GM18858 (cell line): ENCODE data around the gene SIAH3.

ENCODE experiments used
- ATAC-seq: cut with Tn5 transposase; IDR thresholded peaks from one replicate; pipeline ENCODE4 v1.9.1; 2021; ENCODE audit not compliant: unreplicated experiment

The SIAH3 gene

DNA sequence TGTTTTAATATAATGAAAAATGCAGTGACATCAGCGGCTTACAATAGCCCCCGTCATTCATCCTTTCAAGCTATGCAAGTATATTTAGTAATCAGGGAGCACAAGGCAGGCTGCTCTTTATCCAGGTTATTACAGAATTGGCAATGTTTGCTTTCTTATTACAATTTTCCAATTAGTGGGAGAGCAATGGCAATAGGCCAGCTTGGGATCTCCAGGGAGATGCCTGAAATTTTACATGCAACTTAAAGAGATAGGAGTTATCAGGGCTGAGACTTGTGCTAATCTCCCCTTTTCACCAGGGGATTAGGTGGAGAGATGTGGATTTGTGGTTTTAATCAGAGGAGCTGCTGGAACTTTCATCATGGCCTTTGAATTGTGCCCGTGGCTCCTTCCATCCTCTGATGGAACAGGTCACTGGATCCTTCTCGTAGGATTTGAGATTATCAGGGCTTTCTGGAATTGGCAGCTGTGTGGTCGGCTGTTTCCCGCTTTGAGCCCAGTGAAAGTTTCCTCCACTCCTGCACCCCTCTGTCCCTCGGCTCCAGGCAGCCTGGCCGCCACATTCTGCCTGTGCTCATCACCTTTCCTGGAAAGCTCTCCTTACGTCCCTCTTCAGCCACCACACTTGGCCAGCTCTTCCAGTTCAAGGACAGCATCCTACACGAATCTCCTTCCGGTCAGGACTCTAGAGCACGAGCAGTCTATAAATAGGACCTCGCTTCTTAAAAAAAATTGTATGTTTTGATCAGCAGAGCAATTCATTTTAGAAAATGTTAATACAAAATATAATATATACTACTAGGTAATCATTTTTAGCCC lies 102.4 kb downstream of the SIAH3 start:
- no peak for ATAC-seq

DNA sequence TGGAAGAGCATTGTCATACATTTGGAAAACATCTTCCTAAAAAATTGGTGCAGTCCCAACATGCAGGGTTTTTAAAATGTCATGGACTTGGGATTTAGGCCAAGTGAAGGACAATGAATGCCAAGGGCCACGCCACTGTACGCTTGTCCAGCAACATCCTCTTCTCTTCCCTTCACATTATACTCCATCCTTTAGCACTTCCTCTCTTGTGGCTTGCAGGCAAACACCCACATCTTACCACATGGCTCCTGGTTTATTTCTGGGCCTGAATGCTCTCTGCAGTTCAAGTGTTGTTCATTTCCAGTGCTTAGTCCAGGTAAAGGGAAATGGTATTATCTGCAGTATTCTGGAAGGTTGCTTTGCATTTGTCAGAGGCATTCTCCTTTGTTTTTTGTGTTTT lies 104.5 kb downstream of the SIAH3 start:
- ATAC-seq, result no peak

DNA sequence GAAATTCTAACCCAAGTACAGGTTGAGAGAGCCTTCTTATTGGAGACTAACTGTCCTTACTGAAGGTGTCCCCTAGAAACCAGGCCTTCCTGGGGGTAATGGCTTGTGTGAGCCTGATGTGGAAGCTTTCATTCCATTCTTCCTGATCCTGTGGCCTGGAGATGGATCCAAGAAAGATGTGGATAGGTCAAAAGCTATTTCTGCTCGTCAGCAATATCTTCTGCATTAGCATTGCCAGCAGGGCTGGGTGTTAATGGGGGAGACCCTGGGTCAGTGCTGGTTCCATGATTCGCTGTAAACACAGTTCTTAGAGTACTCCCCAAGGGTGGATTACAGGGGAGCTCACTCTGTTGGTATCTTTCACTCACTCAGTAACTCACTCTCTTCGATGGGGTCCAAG lies 106.6 kb downstream of the SIAH3 start:
- ATAC-seq, result no peak

DNA sequence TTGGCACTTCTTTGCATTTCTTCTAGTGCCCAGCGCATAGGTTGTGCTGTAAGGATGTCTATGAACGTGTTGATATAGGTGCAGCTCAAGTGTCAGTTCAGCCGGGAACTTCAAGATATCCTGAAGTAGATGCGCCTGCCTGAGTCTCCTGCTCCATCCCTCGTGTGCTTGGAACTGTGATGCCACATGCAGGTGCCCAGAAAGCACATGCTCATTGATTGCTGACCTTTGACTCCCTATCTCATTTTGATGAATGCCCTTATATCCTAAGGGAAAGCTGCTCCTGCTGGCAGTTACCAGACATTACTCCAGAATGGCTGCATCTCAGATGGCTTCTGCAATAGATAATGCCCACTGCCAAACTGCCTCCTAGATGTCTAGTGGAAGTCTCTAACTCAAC lies 108.6 kb downstream of the SIAH3 start:
- no peak for ATAC-seq

DNA sequence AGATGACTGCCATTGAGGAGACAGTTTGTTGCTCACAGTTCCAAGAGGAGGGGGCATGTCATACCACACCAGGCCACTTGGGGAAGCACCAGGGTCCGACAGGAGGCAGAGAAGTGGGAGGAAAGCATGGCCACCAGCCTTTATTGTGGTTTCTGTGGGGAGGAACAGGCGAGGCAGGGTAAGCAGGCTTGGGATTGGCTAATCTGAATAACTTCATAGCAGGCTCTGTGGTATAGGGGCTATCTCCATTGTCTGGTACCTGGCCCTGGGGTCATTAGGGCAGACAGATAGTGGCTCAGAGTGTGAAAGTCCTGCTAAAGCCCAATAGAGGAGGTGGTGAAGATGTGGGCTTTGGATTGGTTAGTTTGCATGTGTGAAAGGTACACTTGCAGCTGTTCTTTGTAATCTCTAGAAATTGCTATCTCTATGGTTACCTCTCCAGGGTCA lies 114.0 kb downstream of the SIAH3 start:
- ATAC-seq, result no peak

DNA sequence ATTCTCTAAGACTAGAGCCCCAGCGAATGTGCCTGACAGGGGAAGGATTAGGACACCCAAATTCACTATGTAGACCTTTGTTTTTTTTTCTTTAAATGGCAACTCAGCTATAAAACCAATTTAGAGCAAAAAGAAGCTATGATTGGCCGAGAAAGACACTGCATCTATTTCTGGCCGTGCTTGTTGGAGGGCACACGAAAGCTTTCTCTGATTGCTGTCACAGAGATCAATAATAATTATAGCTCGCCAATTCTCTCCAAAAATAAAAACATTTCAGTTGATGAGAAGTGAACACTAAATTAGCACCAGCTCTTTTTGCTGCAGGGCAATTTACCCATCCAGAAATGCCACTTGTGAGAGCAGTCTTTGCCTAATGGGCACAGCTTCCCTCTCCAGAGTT lies 118.2 kb downstream of the SIAH3 start:
- ATAC-seq, result no peak

DNA sequence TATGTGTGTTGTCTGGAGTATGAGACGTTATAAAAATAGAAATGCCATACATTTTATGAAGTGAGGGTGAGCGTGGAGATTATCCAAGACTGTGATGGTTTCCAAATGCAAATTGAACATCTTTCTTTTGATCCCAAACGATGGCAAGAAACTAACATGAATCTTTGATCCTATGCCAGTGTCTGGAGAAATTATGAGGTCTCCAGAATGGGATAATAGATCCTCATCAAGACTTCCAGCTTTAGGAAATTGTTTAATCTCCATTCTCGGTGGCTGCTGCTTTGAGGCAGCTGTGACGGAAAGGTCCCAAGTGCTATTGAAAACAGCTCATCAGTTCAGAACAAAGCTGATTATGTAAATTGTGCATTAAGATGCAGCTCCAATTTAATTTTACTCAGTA lies 118.6 kb downstream of the SIAH3 start:
- no peak for ATAC-seq

DNA sequence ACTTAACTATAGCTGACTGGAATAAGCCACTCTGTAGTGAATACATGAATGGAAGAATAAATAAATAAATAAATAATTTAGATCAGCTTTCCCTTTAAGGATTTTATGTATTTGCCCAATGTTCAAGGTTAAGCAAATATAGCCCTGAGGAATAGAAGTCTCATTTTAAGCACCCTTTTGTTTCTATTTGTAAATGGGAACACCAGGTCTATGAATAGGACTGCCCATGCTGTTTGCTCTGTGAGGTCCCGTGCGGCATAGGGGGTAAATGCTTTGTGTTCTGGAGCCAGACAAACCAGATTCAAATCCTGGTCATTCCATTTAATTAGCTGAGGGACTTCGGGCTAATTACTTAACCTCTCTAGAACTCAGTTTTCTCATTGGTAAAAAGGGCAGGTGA lies 120.1 kb downstream of the SIAH3 start:
- no peak for ATAC-seq

DNA sequence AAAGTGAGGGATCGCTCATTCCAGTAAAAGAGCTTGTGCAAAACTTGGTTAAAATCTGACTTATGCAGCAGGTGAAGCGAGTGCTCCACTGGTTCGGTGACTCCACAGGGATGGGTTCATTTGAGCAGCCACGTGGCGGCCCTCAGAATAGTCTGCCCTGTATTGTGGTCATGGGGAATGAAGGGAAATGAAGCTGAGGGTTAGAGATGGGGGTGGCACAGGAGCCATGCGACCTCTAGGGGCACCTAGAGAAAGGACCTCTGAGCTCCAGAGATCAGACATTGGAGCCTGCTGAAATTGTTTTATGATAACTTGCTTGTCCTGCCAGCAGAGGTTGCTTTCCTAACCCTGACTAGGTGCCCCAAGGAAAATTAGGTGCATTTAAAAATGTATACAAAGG lies 122.8 kb downstream of the SIAH3 start:
- no peak for ATAC-seq
